Suprapubic skin (tissue), 4 donors: Measurements from ENCODE around the gene PCIF1. TPM values are rescaled to one million over a fixed set of nuclear protein-coding genes. Genes with fewer than 3 reads are reported as not detected.

Experiments used
- DNase-seq, 2 donors: peaks; one replicate each; pipeline ENCODE4 v3.0.0-alpha.2; 2019; ENCODE audit warnings: low spot score in 2 of 2
- H3K27ac ChIP-seq: fragments of 200-600 bp; sonication (generic); one replicate; pipeline ENCODE4 v1.5.1; 2019
- H3K27me3 ChIP-seq: fragments of 200-600 bp; sonication (generic); one replicate; pipeline ENCODE4 v1.5.1; 2019
- H3K36me3 ChIP-seq: fragments of 200-600 bp; sonication (generic); one replicate; pipeline ENCODE4 v1.5.1; 2019
- H3K4me1 ChIP-seq: fragments of 200-600 bp; sonication (generic); one replicate; pipeline ENCODE4 v1.5.1; 2019
- H3K4me3 ChIP-seq: fragments of 200-600 bp; sonication (generic); one replicate; pipeline ENCODE4 v1.5.1; 2019; ENCODE audit warnings: mild to moderate bottlenecking
- H3K9me3 ChIP-seq: fragments of 200-600 bp; sonication (generic); one replicate; pipeline ENCODE4 v1.5.1; 2019
- EP300 ChIP-seq: sonication (generic); formaldehyde crosslinking; IDR thresholded peaks from one replicate; pipeline ENCODE4 v1.6.1; 2017; ENCODE audit warnings: antibody characterized with exemption
- POLR2A ChIP-seq, 2 donors: fragments of 450-650 bp; IDR thresholded peaks; one replicate each; pipeline ENCODE4 v1.6.1; 2017; ENCODE audit warnings: antibody characterized with exemption in 2 of 2, mild to moderate bottlenecking in 2 of 2, moderate library complexity in 2 of 2
- POLR2AphosphoS5 ChIP-seq, 3 donors: sonication (generic); formaldehyde crosslinking; IDR thresholded peaks; one replicate each; pipeline ENCODE4 v1.6.1; 2017; ENCODE audit warnings: antibody characterized with exemption in 3 of 3
- WGBS: methylation state at CpG from one replicate; pipeline ENCODE4 v1.1.5; 2018; 5-methylcytosine and 5-hydroxymethylcytosine counted together
- total RNA-seq, 4 donors: library from RNA; depleted of rRNA; stranded (reverse); fragments of >200 nt; gene quantifications; one replicate each; pipeline ENCODE4 v1.1.0, GENCODE V29; 2016
- TF ChIP-seq, protein P1 (sequence below), 2 donors: fragments of 200-600 bp in 1 of 2; fragments of 450-650 bp in 1 of 2; sonication (generic) in 1 of 2; IDR thresholded peaks; one replicate each; pipeline ENCODE4 v1.5.1; 2016 to 2019; ENCODE audit warnings: antibody characterized with exemption in 2 of 2, mild to moderate bottlenecking in 1 of 2, moderate library complexity in 1 of 2

The PCIF1 gene
- total RNA-seq, 4 donors from 2014 or later = 37.2 to 70.3 (median 42.4) TPM

DNA sequence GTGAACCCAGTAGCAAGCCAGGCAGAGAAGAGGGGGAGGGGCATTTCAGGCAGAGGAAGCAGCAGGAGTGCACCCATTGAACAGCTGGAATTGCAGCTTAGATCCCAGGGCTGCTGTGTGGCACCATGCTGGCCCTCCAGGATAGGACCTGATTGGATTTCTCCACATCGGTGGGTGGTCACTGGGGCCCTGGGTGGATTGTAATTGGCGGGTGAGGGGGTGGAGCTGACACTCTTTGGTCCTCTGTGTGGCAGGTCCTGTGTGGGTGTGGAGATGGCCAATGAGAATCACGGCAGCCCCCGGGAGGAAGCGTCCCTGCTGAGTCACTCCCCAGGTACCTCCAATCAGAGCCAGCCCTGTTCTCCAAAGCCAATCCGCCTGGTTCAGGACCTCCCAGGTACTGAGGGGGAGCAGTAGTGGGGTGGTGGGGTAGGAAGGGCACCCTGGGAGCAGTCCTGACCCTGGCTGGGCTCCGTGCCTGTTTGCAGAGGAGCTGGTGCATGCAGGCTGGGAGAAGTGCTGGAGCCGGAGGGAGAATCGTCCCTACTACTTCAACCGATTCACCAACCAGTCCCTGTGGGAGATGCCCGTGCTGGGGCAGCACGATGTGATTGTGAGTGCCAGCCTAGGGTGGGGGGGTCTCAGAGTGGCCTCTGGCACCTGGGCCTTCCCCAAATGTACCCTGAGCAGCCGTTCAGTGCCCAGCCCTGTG is 4.4 kb downstream of the PCIF1 start:
- H3K4me3 ChIP-seq = no peak overlapping the region
- H3K36me3 ChIP-seq = peaks cover 68% of the 10 kb centered on the region
- H3K4me1 ChIP-seq = peaks cover 29% of the 10 kb centered on the region
- H3K27me3 ChIP-seq = no peaks in the 10 kb centered on the region
- H3K27ac ChIP-seq = no peak overlapping the region
- DNase-seq = no peak
- H3K9me3 ChIP-seq = no peaks in the 10 kb centered on the region
- 85% methylated on average over 6 of the region's 13 CpGs for WGBS
- TF ChIP-seq, protein P1, sequence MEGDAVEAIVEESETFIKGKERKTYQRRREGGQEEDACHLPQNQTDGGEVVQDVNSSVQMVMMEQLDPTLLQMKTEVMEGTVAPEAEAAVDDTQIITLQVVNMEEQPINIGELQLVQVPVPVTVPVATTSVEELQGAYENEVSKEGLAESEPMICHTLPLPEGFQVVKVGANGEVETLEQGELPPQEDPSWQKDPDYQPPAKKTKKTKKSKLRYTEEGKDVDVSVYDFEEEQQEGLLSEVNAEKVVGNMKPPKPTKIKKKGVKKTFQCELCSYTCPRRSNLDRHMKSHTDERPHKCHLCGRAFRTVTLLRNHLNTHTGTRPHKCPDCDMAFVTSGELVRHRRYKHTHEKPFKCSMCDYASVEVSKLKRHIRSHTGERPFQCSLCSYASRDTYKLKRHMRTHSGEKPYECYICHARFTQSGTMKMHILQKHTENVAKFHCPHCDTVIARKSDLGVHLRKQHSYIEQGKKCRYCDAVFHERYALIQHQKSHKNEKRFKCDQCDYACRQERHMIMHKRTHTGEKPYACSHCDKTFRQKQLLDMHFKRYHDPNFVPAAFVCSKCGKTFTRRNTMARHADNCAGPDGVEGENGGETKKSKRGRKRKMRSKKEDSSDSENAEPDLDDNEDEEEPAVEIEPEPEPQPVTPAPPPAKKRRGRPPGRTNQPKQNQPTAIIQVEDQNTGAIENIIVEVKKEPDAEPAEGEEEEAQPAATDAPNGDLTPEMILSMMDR (IDR thresholded peaks at IDR 0.05) = no peak
- TF ChIP-seq POLR2A (IDR thresholded peaks at IDR 0.05) = no peak
- TF ChIP-seq EP300 = no peak
- no peak for TF ChIP-seq POLR2AphosphoS5 (IDR thresholded peaks at IDR 0.05)

DNA sequence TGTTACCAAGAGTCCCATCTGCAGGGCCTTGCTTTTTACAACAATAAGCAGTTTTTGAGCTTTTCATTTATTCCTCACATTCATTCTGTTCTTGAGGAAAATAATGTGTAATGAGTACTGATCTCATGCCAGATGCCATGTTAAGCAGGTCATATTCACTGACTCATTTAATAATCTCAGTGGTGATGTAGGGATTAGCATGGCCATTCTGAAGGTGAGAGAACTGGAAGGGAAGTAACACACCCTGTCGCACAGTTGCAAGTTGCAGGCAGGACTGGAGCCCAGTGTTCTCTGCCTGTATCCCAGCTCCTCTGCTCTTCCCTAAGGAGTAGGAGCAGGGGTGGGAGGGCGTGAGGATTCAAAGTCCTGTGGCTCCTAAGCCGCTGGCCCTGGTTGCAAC is 5.6 kb downstream of the PCIF1 start:
- no peak overlapping the region for H3K27ac ChIP-seq
- 93% methylated on average over 3 of the region's 3 CpGs for WGBS
- TF ChIP-seq POLR2AphosphoS5 (IDR thresholded peaks at IDR 0.05) = no peak
- TF ChIP-seq, protein P1 (IDR thresholded peaks at IDR 0.05) = no peak
- TF ChIP-seq EP300 = no peak
- no peak for TF ChIP-seq POLR2A (IDR thresholded peaks at IDR 0.05)
- peaks cover 80% of the 10 kb centered on the region for H3K36me3 ChIP-seq
- H3K9me3 ChIP-seq = no peaks in the 10 kb centered on the region
- H3K4me3 ChIP-seq = no peak overlapping the region
- H3K27me3 ChIP-seq = no peaks in the 10 kb centered on the region
- H3K4me1 ChIP-seq = peaks cover 25% of the 10 kb centered on the region
- no peak for DNase-seq

DNA sequence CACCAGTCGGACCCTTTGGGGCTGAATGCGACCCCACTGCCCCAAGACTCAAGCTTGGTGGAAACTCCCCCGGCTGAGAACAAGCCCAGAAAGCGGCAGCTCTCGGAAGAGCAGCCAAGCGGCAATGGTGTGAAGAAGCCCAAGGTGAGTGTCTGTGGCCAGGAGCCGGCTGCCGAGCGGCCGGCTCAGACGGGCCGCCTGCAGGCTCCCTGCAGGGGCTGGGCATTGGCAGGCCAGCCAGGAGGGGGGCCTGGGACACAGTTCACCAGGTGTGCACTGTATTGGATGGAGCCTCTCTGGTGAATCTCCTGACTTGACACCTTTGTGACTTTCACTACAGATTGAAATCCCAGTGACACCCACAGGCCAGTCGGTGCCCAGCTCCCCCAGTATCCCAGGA is 6.0 kb downstream of the PCIF1 start:
- H3K36me3 ChIP-seq = peaks cover 84% of the 10 kb centered on the region
- peaks cover 26% of the 10 kb centered on the region for H3K4me1 ChIP-seq
- TF ChIP-seq, protein P1 (IDR thresholded peaks at IDR 0.05) = no peak
- TF ChIP-seq POLR2A (IDR thresholded peaks at IDR 0.05) (no peak), EP300 (no peak), POLR2AphosphoS5 (IDR thresholded peaks at IDR 0.05) (no peak)
- no peak overlapping the region for H3K4me3 ChIP-seq
- WGBS = 90% methylated on average over 2 of the region's 13 CpGs
- H3K27me3 ChIP-seq = no peaks in the 10 kb centered on the region
- H3K27ac ChIP-seq = no peak overlapping the region
- no peak for DNase-seq
- H3K9me3 ChIP-seq = no peaks in the 10 kb centered on the region

DNA sequence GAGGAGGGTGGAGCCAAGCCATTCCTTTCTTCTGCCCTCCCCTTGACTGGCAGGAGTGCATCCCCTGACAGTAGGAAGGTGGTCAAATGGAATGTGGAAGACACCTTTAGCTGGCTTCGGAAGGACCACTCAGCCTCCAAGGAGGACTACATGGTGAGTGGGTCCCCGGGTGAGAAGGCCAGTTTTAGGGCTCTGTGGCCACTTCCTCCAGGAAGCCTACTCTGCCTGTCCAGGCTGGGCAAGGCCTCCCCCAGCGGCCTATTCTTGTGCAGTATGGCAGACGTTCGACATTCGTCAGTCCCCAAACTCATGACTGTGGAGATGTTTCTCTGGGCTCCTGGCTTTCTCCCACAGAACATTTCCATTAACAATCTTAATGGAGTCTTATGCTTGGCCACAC is 9.1 kb downstream of the PCIF1 start:
- 93% methylated on average over 6 of the region's 6 CpGs for WGBS
- peaks cover 29% of the 10 kb centered on the region for H3K4me1 ChIP-seq
- H3K27ac ChIP-seq = no peak overlapping the region
- peaks cover 97% of the 10 kb centered on the region for H3K36me3 ChIP-seq
- no peaks in the 10 kb centered on the region for H3K27me3 ChIP-seq
- H3K4me3 ChIP-seq = no peak overlapping the region
- H3K9me3 ChIP-seq = no peaks in the 10 kb centered on the region
- DNase-seq = no peak
- TF ChIP-seq POLR2A (IDR thresholded peaks at IDR 0.05) = no peak
- TF ChIP-seq, protein P1 (IDR thresholded peaks at IDR 0.05) = no peak
- TF ChIP-seq POLR2AphosphoS5 (IDR thresholded peaks at IDR 0.05) = no peak
- TF ChIP-seq EP300 = no peak

DNA sequence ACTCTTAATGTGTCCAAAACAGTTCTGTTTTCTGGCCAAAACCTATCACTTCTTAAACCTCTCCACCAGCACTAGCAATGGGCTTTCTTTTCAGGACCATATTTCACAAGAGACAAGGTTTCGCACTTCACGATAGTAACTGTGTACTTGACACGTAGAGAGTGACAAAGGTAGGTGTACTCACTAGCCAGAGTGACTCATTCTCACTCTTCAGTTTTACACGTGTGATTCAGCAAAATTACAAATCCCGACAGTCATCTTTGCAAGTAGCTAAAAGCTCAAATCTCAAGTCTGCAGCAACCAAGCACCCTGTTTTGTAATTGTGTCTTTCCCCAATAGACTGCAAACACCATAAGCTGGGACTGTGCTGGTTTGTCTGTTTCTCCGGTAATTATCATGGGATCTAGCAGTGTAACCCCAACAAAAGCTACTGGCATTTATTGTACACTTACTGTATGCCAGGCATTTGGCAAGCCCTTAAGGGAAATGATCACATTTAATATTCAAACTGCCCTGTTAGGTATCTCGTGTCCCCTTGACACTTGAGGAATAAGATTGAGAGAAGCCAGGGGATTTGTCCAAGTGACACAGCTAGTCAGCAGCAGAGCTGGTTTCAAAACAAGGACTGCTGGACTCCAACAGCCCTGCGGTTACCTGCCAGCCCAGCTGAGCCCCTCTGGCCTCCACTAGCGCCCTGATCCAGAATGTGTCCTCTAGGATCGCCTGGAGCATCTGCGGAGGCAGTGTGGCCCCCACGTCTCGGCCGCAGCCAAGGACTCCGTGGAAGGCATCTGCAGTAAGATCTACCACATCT is 9.9 kb downstream of the PCIF1 start:
- Histone ChIP-seq H3K9me3 (no peaks in the 10 kb centered on the region), H3K27me3 (no peaks in the 10 kb centered on the region), H3K4me1 (peaks cover 31% of the 10 kb centered on the region), H3K4me3 (no peak overlapping the region), H3K36me3 (peaks cover 97% of the 10 kb centered on the region), H3K27ac (no peak overlapping the region)
- TF ChIP-seq POLR2AphosphoS5 (IDR thresholded peaks at IDR 0.05) = no peak
- TF ChIP-seq, protein P1 (IDR thresholded peaks at IDR 0.05) = no peak
- no peak for TF ChIP-seq EP300
- TF ChIP-seq POLR2A (IDR thresholded peaks at IDR 0.05) = no peak
- WGBS = 74% methylated on average over 11 of the region's 15 CpGs
- DNase-seq = no peak
